Glomerular visceral epithelial cell (primary cell): Measurements from ENCODE around the gene SLC36A4.
"Not testable (repeated sequence)": the region's sequence is repeated elsewhere in the genome, so short reads cannot be mapped to it uniquely, and the experiment has no call there.

ENCODE experiments used
- DNase-seq: peaks from one replicate; pipeline ENCODE4 v3.0.0-alpha.2; 2016; ENCODE audit errors: extremely low spot score

Gene SLC36A4

GRCh38 chr11:93122535-93123235 is 75.1 kb downstream of the SLC36A4 start:
- DNase-seq = no peak

GRCh38 chr11:93118276-93118675 is 79.5 kb downstream of the SLC36A4 start:
- no peak for DNase-seq

DNA sequence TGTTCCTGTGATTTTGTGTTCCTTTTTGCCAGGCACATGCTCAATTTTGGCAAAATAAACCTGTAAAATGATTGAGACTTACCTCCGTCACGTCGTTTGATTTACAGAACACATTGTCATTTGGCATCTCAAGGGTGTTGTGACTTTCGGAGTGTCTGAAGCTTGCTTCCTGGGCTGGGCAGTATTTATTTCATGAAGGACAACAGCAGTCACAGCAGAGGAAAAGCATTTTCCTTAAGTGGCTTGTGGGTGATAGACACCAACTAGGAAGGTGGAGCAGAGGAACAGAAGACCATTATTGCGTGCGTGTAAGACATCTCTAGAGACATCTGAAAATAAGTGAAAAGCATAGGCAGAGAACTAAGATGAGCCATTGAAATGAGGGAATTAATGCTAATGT is 80.2 kb downstream of the SLC36A4 start:
- DNase-seq = no peak

DNA sequence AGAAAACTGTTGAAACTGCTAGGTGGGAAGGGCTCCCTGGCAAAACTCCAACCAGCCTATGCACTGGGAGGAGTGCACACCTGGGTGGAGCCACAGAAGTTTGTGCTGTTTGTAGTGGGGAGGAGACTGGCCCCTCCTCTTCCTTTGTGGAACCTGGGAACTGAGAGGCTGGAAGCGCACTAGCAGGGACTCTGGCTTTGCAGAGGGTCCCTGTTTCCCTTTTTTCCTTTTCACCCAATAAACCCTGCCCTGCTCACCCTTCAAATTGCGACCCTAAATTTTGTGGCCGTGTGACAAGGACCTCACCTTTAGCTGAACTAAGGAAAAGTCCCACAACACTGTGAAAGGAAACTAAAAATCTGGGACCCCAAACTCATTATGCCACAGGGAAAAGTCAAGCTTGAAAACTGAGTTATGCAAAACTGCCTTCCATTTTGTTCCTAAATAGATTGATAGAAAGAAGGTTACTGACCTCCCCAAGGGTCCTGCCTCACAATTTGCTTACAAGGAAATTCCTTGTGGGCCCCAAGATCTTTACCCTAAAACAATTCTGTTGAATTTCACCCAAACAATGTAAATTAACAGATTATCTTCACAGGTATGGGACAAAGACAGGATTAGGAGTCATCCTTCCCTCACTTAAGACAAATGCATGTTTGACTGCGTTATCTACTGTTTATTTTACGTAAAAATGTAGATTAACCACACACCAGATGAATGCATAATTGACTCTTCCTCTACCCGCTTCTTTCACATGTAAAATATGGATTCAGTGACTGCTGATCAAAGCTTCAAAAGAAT is 81.0 kb downstream of the SLC36A4 start:
- DNase-seq = no peak

- no peak for DNase-seq
These were observed 83.5 kb downstream of the SLC36A4 start for GRCh38 chr11:93114304-93114703.

DNA sequence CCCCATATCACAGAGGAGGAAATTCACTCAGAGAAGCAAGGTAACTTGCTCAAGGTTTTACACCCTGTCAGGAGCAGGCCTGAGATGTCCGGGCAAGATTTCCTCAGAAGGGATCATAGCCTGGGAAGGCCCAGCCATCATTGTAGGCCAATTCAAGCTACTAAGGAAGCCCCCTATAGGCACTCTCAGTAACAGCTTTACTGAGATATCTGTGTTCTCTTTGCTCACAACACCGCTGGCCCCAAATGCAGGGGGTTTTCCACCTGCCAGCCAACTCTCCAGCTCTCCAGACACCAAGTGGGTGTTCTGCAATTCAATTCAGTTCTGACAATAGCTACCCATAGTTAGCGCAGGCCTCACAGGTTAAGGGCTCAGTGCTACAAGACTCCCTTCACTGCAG is 84.0 kb downstream of the SLC36A4 start:
- no peak for DNase-seq

DNA sequence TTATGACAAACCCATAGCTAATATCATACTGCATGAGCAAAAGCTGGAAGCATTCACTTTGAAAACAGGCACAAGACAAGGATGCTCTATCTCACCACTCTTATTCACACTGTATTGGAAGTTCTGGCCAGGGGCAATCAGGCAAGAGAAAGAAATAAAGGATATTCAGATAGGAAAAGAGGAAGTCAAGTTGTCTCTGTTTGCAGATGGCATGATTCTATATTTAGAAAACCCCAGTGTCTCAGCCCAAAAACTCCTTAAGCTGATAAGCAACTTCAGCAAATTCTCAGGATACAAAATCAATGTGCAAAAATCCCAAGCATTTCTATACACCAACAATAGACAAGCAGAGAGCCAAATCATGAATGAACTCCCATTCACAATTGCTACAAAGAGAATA is 86.6 kb downstream of the SLC36A4 start:
- DNase-seq = not testable (repeated sequence)

DNA sequence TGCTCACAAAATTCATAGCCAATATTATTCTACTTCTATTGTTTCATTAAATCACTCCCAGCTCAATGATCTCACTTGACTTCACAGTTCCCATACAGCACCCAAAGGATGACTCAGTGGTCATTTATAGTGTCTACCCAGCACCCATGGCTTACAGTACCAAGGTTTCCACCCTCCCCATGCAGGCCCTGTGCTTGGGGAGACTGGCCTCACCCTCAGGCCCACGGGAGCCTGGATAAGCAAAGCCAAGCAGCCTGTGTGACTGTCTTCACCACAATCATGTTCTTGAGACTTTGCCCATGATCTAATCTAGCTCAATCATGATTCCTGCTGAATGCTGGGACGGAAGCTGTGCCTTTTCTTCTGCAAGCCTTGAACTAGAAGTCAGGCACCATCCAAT is 97.6 kb downstream of the SLC36A4 start:
- no peak for DNase-seq

- no peak for DNase-seq
These were observed 98.0 kb downstream of the SLC36A4 start for GRCh38 chr11:93099806-93100205.
